Right renal cortex interstitium (tissue), 3 donors: ENCODE measurements around the gene CARS2. TPM values are rescaled to one million over a fixed set of nuclear protein-coding genes. Genes with fewer than 3 reads are reported as not detected.
"Not testable (repeated sequence)": the region's sequence is repeated elsewhere in the genome, so short reads cannot be mapped to it uniquely, and the experiment has no call there.

ENCODE experiments used
- DNase-seq, 3 donors: peaks; one replicate each; pipeline ENCODE4 v3.0.0-alpha.2; 2013; ENCODE audit warnings: low read depth in 3 of 3, low spot score in 2 of 3
- polyA plus RNA-seq, 3 donors: library from polyadenylated mRNA; unstranded; fragments of 120-200 nt; gene quantifications; one replicate each; pipeline ENCODE4 v1.2.1, GENCODE V29; 2013; ENCODE audit not compliant: insufficient read length in 3 of 3

Gene CARS2
- polyA plus RNA-seq, 3 donors = 52.5 to 55.1 (median 52.6) TPM

DNA sequence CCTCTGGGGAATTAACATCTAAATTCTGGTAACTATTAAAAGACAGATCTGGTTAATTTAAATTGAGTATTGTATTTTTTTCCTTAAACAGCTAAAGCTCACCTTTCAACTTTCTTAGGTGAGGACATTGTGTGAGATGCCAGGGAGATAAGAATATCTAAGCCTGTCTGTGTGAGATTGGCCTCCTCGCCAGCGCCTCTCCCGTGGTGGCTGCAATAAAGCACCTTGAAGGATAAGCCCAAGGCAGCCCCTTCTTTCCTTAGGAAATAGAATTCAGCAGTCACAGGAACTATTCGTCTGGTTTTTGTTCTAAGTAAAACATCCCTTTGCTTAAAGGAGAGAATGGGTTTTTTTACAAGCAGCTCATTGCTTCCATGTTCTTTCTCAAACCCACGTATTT lies 66.0 kb downstream of the CARS2 start:
- DNase-seq = no peak

GRCh38 chr13:110638814-110639806 lies 66.8 kb downstream of the CARS2 start:
- DNase-seq = no peak

DNA sequence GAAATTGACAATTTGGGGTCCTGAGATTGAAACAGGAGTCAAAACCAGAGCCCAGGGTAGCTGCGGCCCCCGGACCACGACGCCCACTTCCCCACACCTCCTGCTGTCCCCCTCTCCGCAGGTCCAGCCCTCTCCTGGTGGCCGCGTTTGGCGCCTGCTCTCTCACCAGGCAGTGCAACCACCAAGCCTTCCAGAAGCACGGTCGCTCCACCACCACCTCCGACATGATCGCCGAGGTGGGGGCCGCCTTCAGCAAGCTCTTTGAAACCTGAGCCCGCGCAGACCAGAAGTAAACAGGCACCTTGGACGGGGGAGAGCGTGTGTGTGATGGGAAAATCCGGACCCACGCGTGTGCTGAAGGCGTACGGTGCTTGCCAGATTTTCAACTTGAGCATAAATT lies 67.7 kb downstream of the CARS2 start:
- no peak for DNase-seq

DNA sequence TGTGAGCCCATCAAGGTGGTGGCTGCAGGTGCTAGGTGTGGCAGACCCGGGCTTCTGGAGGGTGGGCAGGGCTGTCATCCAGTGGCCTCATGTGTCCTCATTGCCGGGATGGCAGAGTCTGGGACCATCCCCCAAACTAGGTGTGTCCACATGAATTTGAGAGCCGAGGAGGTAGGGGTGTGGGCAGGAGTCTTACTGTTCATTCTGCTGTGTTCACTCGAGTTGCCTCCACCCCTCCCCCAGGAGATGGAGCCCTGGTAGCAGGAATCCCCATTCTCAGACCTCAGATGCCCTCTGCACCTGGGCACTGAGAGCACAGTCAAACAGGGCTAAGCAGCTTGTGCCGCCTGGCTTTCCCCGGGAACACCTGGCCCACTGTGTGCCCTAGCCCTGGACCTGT lies 68.2 kb downstream of the CARS2 start:
- no peak for DNase-seq

DNA sequence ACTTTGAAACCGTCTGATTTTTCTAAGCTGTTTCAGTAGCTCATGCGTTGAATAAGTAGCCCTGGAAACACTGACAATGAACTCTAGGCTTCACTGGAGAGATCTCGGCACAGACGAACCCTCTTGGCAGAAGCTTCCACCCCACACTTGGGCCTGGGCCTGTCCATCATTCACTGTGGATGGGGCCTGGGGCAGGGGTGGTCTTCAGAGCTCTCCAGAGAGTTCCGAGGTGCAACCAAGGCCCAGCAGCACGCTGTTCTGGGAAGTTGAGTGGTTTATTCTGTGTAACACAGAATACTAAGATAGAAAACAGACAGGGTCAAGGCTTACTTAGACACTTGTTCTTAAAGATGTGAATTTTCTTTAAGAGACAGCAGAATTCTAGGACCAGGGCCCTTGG lies 68.6 kb downstream of the CARS2 start:
- DNase-seq = no peak

- no peak for DNase-seq
Measured at GRCh38 chr13:110636701-110637201, 69.2 kb downstream of the CARS2 start.

DNA sequence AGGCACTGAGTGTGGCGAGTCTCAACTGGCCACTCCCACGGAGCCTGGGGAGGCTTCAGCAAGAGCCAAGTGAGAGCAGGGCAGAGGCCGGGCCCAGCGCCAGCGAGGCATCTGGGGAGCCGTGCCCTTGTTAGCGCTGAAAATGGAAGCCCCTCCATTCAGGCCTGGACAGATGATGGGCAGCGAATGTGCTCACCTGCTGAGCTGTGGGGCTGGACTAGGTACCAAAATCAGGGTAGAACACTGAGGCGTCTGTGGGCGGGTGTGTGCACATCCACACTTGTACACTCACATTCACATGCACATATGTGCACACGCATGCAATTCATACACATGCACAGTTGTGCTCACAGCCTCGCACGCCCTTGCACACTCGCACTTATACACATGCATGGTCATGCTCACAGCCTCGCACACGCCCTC lies 69.9 kb downstream of the CARS2 start:
- no peak for DNase-seq

DNA sequence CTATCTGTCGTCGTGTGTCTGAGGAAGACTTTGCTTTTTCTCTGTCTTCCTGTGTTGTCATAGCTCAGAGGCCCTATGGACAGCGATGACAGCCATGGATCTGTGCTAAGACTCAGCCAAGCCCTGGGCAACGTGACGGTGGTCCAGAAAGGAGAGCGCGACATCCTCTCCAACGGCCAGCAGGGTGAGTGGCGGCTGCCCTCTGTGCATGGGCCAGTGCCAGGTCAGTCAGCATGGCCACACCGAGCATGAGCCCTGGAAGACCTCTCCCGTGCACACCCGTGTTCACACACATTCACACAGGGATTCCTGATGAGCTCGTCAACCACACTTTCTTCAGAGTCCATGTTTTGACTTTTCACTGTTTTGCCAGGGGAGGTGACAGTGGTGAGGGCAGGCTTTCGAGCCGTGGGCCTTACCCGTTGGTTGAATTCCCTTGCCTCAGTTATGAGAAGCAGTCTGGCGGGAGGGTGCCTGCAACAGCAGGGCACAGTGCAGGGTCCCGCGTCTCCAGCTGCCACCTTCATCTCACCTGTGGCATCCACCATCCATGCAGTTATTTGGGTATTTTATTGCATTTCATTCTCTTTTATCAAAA lies 70.4 kb downstream of the CARS2 start:
- no peak for DNase-seq

DNA sequence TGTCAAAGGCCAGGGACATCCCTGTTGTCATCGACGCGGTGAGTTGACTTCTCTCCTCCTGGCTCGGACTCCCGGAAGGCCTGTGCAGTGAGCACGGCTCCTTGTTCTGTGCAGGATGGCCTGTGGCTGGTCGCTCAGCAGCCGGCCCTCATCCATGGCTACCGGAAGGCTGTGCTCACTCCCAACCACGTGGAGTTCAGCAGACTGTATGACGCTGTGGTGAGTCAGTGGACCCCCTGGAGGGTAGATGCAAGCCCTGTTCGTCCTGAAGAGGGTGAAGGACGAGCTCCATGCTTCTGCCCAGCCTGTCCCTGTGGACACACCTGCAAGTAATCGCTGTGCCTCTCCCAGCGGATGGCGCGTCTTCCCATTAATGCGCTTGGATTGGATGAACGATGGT lies 71.4 kb downstream of the CARS2 start:
- DNase-seq = no peak

- DNase-seq = no peak
Measured at GRCh38 chr13:110633776-110634175, 72.1 kb downstream of the CARS2 start.

- DNase-seq = not testable (repeated sequence)
Measured at GRCh38 chr13:110632255-110632654, 73.7 kb downstream of the CARS2 start.

GRCh38 chr13:110630566-110631119 lies 75.3 kb downstream of the CARS2 start:
- no peak for DNase-seq

GRCh38 chr13:110629735-110630134 lies 76.2 kb downstream of the CARS2 start:
- no peak for DNase-seq

DNA sequence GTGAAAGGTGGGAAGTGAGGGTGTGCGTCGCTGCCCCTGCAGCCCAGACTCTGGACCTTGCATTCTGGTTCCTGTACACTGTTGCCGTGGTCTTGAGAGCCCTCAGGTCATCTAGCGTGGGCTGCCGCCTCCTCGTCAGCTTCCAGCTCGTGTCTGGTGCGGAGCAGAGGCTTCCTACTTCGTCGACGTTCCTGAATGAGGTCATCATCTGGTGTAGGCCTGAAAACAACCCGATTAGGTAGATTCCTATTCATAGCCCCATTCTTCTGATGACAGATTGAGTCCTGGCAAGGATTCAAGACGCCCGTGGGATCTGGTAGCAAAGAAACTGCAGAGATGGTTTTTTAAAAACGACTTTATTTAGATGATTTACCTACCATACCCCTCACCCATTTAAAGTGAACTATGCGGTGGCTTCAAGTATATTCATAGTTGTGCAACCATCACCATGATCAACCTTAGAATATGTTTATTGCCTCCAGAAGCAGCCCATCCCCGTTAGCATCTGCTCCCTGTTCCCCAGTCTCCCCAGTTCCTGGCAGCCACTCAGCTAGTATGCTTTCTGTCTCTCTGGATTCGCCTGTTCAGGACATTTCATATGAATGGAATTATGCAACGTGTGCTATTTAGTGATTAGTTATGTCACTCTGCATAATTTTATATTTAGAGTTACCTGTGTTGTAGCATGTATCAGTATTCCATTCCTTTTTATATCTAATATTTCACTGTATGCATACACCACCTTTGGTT lies 76.8 kb downstream of the CARS2 start:
- no peak for DNase-seq

DNA sequence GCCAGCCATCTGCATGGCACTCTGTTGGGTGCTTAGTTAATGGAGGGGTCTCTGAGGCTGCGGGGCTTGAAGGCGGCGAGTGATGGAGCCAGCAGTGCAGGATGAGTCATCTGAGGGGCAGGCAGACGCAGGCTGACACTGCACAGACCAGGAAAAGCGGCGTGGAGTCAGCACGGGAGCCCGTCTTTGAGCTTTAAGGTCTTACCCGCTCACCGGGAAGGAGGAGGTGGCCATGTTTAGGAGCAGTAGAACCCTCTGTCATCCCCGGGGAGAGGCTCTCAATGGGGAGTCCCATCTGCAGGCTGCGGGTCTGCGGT lies 77.5 kb downstream of the CARS2 start:
- no peak for DNase-seq

GRCh38 chr13:110627761-110628476 lies 78.0 kb downstream of the CARS2 start:
- no peak for DNase-seq

DNA sequence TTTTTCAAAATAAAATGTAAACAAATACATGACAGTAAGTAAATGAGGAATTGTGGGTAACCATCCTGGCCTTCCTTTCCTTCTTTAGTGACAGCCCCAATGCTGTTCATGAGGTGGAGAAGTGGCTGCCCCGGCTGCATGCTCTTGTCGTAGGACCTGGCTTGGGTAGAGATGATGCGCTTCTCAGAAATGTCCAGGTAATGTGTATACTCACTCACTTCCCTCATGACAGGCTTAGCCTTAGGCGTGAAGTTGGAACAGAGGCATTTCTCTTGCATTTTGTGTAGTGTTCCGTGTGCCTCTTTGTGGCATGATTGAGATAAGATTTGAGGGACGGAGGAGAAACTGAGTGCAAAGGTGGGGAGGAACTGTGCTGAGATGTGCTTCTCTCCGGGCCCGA lies 78.6 kb downstream of the CARS2 start:
- no peak for DNase-seq

DNA sequence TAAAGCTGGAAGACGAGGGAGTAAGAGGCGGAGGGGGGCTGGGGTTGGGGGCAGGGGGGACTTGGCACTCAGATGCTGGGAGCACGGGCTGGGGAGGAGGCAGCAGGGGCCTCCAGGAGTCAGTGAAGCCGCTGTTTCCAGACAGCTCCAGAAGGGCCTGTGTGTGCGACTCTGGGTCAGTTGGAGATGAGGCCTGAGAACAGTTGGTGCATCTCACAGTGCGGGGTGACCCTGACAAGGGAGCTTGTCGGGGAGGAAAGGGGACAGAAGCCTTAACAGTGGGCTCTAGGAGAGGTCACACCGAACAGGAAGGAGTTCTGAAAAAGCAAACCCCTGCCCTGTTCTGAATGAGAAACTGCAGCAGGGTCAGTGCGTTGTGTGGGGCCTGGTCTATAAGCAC lies 79.4 kb downstream of the CARS2 start:
- no peak for DNase-seq

GRCh38 chr13:110625771-110626321 lies 80.1 kb downstream of the CARS2 start:
- no peak for DNase-seq
